GM19238 (cell line): ENCODE measurements around the gene CTR9.

Source experiments
- DNase-seq: peaks from one replicate; pipeline ENCODE4 v3.0.0; 2011; ENCODE audit warnings: low spot score; ENCODE audit not compliant: insufficient read length

CTR9 gene

DNA sequence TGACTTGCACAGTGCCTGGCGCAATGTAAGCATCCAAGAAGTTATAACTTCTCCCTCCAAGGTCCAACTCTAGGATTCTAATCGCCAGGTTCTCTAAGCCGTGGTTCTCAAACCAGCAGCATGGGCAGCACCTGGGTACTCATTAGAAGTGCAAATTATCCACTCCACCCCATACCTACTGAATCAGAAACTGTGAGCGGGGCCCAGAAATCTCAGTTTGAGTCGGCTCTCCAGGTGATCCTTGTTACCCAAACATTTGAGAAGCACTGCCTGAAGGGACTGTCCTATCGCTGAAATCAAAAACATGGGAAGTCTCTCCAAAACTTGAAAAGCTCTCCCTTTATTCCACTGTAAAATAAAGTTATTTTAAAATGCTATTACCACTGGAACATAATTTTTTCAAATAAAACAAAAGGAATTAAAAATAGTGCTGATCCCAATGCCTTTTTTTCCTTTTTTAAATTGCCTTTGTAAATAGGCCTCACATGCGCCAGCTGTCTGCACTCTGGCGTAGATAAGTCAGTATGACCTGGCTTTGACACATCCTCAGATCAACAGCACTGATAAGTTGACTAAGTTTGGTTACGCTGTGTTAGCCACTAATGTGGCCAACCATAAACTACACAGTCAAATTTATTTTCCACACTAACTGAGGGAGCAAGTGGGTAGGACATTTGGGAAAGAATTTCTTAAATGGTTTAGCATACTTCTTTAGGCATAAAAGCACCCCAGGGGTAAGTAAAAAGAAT lies 8.4 kb upstream of the CTR9 start:
- DNase-seq, result no peak

DNA sequence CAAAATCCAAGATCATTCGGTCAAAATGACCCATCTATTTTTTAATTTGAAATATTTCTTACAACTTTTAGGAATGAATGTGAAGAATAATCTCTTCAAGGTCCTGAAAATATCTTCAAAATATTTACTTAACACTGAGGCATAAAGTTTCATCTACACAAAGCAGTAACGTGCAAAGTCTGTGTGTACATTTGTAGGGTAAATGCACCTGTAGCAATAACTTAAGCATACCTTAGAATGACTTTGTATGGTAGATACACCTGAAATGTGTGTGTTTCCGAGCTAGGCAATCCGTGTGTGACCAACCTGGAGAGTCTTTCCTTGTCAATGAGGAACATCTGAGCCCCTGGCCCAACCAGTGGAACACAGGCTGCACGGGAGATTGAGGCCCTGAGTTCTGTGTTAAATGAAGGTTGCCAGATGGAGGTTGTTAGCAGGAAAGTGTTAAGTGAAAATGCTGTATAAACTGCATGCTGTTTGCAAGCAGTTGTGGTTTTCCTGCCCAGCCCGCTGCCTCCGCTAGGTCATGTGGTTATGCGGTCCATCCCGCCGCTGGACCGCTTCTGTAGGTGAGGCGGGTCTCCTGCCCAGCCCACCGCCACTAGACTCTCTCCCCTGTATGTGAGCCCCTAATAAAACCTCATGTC lies 7.6 kb upstream of the CTR9 start:
- no peak for DNase-seq

DNA sequence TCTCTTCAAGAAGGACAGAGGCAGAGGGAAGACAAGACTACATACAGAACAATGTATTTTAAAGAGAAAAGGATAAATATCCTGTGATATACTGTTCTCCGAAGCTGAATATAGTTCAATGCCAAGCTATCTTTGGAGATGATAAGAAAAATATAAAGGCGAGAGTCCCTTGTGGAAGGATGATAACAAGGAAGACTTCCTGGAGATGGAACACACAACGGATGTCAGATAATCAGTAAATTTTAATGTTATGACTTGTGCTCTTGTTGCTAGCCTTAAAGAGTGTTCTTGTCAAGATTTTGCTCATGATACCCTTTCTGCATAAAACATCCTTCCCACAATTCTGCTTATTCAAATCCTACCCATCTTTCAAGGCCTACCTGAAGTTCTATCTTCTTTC lies 6.8 kb upstream of the CTR9 start:
- DNase-seq, result no peak

DNA sequence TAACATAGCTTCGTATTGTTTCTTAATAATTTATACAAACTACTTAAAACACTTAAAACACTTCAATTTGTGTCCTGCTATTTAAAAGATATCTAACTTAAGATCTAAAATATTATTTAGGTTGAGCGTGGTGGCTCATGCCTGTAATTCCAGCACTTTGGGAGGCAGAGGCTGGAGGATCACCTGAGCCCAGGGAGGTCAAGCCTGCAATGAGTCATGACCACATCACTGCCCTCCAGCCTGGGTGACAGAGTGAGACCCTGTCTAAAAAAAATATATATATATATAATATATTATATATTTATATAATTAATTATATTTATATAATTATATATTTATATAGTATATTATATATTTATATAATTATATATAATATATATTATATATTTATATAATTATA lies 4.2 kb upstream of the CTR9 start:
- DNase-seq, result no peak

DNA sequence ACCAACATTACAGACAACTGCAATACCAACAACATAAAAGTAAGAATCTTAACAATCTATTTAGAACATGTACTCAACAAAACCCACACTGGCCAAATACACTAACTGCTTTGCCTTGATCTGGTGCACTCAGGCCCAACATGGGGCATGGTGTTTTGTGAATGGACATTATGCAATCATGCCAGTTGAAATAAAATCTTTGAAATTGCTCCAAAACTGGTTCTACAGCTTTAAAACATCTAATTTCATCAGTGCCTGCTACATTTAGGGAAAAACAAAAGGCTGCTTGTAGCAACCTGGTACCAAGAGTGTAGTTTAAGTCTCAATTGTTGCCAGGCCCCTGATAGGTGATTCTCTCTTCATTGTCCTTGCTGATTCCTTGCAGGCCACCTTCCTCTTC lies 3.3 kb upstream of the CTR9 start:
- DNase-seq, result no peak

DNA sequence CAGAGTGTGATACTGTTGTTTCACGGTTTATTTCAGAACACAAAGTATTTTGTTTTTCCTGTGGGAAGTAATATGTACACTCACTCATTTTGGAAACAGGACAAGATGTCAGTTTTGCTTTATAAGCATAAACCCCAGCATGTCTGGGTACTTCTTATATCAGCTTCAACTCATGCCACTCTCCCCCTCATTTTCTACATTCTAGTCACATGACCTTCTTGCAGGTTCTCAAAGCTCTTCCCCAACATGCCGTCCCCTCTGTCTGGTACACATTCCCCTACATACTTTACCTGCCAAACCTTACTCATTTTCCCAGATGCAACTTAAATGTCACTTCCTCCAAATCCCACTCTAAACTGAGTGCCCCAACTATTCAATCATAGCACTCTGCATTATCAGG lies 1.6 kb upstream of the CTR9 start:
- DNase-seq, result no peak

DNA sequence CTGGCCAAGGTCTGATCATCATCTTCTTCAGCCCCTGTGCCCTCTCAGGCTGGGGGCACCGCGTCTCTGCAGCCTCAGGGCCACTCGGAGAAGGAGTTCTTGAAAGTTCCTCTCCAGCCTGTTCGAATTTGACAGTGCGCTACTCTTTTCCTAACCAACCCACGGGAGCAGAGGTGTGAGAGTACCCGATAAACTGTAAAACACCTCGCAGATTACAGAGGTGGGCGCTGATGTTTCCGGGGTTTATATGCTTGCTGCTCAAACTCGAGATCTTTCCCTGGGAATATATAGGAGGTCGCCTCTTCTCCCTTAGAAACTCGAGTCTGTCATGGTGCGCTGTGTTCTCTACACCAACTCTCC lies 515 bp downstream of the CTR9 start:
- DNase-seq, result no peak

DNA sequence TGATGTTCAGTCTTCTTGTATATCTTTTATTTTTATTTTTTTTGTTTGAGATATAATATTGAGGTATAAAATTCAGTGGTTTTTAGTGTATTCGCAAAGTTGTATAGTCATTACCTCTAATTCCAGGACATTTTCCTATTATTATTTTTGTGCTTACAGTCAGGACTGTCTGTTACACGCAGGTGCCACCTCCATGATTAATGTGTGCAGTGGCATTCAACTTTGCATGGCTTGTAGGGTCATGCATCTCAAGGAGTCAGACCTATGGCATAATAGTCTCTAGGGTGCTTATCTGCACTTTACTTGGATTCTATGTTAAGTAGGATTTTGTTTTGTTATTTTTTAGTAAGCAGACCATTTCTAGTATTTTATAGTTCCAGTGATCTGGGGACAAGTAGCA lies 1.0 kb downstream of the CTR9 start:
- DNase-seq, result no peak

DNA sequence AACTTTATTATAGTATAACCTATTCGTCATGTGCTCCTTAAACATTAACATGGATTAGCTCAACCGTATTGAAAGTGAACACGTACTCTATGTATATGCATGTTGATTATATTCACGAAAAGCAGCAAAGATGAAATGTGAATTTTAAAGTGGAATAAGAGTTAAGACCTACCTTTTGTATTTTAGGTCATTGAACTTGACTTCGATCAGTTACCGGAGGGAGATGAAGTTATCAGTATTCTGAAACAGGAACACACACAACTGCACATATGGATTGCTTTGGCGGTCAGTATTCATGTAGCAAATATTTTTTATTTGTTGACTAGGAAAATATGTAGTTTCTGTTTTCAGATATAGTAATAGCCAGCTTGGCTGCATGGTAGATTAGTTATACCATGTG lies 1.4 kb downstream of the CTR9 start:
- DNase-seq, result no peak

DNA sequence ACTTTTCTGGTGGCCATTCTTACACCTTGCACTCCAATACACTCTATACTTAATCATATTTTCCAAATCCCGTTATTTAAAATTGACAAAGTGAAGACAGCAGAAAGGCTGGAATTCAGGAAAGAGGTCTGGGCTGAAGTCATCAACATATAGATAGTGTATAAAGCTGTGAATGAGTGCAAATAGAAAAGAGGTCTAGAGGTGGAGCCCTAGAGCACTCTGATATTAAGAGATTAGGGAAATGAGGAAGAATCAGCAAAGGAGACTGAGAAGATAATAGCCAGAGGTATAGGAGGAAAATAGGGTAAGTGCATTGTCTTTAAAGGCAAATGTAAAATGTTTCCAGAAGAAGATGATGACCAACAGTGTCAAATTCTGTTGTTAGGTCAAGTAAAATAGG lies 7.9 kb downstream of the CTR9 start:
- DNase-seq, result no peak

DNA sequence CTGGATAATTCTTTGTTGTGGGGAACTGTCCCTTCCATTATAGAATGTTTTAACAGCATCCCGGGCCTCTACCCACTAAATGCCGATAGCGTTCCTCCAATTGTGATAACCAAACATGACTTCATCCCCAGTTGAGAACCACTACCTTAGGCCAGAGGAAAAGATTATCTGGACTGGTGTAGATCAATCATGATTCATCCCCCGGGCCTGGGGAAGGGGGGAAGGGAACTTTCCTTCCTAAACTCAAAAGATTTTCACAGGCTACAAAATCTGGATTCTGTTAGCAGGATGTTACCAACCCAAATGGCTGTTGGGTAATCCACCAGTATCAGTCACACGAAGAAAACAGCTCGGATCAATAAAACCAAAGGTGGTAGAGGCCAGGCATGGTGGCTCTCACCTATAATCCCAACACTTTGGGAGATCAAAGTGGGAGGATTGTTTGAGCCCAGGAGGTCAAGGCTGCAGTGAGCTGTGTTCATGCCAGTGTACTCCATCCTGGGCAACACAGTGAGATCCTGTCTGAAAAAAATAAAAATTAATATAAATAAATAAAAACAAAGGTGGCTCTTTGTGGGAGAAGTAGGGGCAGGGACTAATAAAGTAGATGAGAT lies 10.1 kb downstream of the CTR9 start:
- no peak for DNase-seq

DNA sequence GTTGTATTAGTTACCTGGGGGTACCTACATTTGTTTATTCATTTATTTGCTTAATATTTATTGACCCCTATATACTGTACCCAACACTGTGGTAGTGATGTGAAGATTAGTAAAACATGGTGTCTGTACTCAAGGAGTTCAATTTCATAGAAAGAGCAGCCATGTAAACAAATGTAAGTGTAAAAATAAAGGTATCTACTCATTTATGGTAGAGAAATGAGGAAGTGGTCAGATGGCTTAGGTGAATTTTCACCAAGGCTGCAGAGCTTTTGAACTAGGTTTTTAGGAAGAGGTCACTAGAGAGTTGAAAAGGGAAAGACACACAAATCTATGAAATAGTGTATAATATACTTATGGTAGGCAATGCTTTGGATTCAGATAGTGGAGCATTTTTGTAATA lies 11.1 kb downstream of the CTR9 start:
- no peak for DNase-seq

DNA sequence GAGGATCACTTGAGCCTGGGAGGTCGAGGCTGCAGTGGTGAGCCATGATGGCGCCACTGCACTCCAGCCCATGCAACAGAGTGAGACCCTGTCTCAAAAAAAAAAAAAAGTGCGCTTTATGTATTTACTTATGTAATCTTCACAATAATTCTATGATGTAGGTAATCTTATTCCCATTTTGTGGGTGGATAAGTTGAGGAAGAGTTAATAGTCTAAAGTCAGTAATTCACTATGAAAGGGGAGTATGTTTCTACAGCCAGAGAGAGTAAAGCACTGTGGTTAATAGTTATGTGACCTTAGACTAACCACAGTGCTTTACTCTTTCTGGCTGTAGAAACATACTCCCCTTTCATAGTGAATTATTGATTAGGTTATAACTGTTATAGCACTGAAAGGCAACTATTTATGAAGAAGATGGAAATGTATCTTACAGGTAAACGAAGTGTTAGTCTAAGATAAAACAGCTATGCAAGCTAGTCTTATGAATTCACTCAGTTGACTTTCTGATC lies 11.9 kb downstream of the CTR9 start:
- DNase-seq, result no peak

DNA sequence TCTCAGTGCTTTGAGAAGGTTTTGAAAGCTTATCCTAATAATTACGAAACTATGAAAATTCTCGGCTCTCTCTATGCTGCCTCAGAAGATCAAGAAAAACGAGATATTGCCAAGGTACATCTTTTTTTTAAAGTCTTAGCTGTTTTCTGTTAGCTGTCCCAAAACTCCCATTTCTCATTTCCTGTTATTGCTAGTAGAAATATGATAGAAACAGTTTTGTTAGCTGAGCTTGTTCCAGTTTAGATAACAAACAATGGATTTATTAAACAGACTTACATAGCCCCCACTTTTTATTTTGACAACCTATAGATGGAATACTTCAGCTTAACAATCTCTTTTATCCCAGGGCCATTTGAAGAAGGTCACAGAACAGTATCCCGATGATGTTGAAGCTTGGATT lies 12.7 kb downstream of the CTR9 start:
- DNase-seq, result no peak

DNA sequence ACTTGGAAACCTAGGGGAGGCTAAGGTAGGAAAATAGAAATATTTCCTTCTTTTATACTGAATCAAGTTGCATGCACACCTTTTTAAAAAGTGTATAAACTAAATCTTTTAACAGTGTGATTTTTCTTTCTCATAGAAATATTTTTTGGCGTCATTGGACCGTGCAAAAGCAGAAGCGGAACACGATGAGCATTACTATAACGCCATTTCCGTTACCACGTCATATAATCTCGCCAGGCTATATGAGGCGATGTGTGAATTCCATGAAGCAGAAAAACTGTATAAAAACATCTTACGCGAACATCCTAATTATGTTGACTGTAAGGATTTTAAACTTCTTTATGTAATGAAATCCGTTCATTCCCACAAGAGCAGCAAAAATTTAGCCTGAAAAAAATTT lies 13.4 kb downstream of the CTR9 start:
- DNase-seq, result no peak

DNA sequence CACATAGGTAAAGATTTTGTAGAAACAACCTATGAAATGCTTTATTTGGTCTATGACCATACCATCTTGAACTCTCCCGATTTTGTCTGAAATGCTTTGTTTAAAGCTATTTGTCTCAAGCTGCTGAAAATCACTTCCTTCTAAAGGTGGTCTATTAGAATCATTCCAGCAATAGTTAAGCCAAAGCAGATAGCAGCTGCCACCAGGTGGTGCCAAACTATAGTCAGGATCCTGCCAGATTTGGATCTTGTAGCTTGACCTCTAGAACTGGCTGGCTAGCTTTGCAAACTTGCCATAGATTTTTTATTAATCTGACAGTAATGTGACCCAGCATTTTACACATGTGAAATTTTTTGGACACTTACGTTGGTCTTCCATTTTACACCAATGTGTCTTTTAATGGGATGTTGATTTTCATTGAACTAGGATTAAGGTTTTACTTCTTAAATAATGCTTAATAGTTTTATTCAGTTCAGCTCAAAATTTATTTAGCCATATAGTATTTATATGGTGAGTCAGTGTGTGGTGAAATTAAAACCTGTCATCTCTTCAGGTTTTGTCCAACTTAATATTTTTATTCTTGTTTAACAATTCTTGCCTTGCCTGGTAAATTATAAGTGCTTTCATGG lies 19.7 kb downstream of the CTR9 start:
- no peak for DNase-seq

DNA sequence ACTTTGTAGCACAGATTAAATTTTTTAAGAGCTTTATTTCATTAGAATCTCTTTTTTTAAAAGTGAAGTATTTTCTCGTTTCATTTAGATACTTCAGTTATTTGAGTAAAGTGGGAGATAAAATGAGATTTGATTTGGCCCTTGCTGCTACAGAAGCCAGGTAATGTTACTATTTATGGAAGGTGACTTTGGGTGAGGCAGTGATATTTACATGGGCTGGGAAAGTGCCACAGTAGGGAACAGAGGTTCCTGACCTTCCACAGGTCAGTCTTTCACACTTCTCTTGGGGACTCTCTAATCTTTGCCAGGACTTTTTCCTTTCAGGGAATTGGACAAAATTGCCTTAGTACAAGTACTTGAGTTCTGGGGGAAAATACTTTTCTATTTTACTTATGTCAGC lies 20.4 kb downstream of the CTR9 start:
- DNase-seq, result no peak

DNA sequence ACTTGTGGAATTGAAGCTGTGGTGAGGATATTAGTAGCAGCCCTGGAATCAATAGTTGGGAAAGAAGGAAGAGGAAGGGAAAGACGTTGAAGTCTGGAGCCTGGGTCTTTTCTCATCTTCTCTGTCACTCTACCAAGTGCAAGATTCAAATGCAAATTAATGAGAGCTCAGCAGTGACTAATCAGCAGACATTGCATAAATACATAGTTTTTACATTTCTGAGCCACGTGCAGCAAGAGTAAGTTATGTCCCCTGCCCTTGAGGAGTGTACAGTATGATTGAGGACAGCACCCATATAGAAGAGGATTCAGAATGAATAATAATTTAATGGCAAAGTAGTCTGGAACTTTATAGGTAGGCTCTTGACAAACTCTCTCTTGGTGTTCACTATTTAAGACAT lies 23.8 kb downstream of the CTR9 start:
- DNase-seq, result no peak

DNA sequence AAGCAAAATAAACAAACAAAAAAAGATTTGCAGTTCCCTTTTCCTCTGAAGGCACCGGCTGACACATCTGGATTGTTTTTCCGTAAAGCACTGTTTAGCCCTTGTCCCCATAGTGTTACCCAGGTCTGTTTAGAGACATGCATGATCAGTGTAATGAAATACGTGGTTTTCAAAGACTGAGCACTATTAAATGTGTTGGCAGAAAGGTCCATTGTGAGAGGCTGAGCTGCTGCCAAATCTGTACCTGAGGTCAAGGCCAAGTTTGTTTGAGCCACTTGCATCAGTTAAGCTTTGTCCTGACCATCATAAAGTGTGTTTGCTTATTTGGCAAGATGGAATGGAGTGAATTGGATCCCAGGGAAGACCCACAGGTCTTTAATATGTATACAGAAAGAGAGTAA lies 26.3 kb downstream of the CTR9 start:
- no peak for DNase-seq

DNA sequence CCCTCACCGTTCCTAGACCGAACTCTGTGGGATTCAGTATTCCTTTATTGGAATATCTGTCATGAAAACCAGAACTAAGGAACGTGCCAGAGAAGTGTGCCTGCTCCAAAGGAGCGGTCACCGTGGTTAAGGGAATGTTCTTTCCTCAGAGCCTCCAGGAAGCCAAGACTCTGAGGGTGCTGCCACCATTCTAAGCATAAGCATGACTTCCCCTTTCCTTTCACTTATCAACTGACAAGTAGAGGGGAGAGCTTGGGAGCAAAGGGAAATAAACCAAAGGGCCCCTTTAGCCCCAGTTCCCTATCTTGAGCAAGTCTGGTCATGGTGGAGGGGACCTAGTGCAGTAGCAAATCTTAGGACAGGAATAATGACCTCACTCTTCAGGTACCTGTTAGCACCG lies 26.8 kb downstream of the CTR9 start:
- DNase-seq, result no peak

DNA sequence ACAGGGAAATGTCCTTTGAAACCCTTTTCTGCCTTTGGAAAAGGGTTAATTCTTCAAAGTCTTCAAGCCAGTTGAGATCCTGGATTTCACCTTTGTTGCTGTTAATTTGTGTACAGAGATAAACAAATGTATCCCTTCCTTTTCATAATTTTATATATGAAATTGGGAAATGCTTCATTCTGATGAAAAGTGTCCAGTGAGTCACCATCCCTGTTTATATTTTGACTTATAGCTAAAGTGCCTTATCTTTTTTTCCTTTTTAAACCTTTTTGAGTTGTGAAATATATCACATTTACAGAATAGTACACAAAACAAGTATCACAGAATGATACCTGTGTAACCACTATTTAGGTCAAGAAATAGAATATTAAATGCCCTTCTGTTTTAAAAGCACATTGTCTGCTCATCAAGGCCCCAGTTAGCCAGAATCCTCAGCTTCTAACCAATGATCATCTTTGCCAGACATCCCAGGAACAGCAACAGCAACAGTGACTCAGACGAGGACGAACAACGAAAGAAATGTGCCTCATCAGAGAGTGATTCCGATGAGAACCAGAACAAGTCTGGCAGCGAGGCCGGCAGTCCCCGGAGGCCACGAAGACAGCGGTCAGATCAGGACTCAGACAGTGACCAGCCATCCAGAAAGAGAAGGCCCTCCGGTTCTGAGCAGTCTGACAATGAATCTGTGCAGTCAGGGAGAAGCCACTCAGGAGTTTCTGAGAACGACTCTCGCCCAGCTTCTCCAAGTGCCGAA lies 27.3 kb downstream of the CTR9 start:
- DNase-seq, result no peak

DNA sequence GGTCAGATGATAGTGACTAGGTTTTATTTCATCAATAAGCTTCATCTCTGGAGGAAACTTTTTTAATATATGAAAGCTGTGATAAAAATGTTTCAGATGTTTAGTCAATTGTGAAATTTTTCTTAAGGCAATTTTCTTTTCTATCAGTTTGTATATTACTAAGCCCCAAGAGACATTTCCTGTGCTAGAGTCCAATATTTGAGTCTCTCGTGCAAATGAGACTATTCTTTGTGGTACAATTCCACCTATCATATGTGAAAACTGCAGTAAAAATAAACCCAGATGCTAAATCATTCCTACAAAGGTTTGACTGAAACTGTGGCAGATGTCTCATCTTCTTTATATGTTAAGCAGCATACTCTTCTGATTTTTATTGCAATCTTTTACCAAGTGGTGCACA lies 28.0 kb downstream of the CTR9 start:
- DNase-seq, result no peak
